Measurements from ENCODE around the gene UMODL1.

UMODL1 gene

GRCh38 chr21:42039911-42040351, 31.2 kb upstream of the UMODL1 start:
- DNase-seq (ENCODE audit: low read depth in 2 of 2) = no peak

DNA sequence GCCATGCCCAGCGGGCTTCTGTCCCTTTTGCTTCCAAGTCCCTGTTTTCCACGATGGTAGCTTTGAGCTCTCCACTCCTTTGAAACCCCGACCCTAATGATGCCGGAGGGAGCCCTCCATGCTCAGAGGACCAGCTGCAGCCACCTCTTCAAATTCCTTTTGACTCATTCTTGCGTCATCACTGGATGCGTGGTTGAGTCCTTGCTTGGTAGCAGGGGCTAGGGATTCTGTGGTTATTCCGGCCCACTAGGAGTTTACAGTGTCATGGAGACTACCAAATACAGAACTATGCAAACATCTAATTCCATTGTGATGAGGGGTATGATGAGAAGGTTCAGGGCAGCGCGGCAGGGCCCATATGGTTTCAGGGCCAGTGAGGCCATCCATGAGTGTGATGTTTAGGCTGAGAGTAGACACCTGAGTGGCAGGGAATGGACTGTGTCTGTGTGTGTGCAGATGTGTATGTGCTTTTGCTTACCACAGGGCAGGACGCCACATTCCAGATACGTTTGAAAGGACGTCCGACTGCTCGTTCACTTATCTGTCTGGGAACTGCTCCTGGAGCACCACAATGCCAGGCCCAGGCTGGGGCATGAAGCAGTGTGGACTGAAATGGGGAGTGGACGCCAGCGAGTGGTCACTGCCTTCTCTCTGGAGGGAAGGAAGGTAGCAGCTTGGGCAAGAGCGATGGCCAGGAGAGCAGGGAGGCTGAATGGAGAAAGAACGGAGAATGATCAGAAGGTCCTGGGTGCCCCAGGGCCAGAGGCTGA, 30.5 kb upstream of the UMODL1 start:
- no peak for DNase-seq (ENCODE audit: low read depth in 2 of 2)

DNA sequence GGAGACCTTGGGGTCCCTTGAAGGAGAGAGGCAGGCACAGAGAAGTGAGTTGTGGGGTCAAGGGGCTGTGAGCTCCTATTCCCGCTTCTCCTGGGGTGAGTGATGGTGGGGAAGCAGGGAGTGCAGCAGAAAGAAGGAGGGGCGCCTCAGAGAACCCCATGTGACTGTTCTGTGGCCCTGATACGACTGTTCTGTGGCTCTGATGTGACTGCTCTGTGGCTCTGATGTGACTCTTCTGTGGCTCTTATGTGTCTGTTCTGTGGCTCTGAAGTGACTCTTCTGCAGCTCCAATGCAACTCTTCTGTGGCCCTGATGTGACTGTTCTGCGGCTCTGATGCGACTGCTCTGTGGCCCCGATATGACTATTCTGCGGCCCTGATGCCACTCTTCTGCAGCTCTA, 29.9 kb upstream of the UMODL1 start:
- DNase-seq (ENCODE audit: low read depth in 2 of 2) = no peak

- DNase-seq (ENCODE audit: low read depth in 2 of 2) = no peak
Observed at GRCh38 chr21:42041711-42042110, 29.4 kb upstream of the UMODL1 start.

- DNase-seq (ENCODE audit: low read depth in 2 of 2) = no peak
Observed at GRCh38 chr21:42042651-42043050, 28.5 kb upstream of the UMODL1 start.

DNA sequence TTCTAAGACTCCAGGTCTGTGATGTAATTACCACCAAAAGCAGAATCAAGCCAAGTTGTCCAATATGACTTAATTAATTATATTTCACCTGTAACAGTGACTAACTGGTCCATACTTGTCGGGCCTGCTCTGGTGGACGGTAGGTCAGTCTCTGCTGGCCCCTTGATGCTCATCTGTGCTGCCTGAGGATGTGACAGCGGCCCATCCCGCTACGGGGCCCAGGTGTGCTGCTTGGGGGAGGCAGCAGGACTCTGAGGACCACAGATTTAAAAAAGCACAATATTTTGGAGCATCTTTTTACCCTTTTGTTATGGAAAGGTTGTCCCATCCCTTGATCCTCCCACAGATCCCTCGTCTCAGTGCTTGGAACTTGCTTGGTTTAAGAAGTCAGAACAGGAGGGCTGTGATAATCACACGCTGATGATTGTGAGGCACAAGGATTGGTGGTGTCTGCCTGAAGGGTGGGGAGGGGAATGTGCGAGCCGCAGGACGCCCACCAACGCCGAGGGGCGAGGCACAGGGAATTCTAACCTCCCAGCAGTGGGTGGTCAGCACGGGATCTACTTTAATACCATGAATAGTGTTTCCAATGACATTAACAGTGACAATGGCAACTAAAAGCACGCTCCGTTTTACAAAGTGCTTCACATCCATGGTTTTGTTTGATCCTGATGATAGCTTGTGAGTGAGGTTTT, 27.8 kb upstream of the UMODL1 start:
- DNase-seq (ENCODE audit: low read depth in 2 of 2) = no peak

DNA sequence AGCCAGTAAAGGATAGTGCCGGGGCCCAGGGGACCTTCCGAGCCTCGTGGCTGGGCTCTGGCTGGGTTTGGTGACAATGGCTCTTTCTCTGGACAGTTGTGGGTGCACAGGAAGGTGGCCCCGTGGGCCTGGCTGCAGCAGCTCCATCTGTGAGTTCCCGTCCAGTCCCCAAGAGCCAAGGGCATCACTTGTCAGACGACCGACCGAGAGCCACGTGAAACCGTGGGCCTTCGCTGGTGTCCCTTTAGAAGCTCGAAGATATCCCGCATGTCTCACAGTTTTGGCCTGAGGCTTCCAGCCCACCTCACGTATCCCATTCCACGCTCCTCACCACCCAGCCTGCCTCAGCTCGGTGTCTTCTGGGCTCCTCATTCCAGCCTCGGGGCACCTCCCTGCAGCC, 27.2 kb upstream of the UMODL1 start:
- DNase-seq (ENCODE audit: low read depth in 2 of 2) = no peak

- DNase-seq (ENCODE audit: low read depth in 2 of 2) = no peak
Observed at GRCh38 chr21:42044871-42045495, 26.1 kb upstream of the UMODL1 start.

- DNase-seq (ENCODE audit: low read depth in 2 of 2) = no peak
Observed at GRCh38 chr21:42047821-42048613, 23.1 kb upstream of the UMODL1 start.

DNA sequence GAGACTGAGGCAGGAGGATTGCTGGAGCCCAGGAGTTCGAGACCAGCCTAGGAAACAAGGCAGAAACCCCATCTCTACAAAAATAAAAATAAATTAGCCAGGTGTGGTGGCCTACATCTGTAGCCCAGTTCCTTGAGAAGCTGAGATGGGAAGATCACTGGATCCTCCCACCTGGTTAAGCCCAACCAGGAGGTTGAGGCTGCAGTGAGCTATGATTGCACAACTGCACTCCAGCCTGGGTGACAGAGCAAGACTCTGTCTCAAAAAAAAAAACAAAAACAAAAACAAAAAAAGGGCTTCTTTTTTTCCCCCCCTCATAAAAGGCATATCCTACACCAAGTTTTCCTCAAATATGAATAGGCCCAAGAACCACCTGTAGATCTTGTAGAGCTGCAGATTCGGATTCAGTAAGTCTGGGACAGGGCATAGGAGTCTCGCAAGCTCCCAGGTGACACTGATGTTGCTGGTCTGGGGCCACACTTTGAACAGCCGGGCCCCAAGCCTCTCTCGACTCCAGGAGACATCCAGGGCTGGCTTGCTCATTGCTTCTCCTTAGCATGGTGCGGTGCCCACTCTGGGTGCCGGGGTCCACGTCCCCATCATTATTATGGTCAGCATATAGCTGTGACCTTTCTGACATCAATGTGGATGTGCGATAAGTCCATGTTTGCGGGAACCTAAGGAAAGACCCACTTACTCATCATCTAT, 22.1 kb upstream of the UMODL1 start:
- no peak for DNase-seq (ENCODE audit: low read depth in 2 of 2)

DNA sequence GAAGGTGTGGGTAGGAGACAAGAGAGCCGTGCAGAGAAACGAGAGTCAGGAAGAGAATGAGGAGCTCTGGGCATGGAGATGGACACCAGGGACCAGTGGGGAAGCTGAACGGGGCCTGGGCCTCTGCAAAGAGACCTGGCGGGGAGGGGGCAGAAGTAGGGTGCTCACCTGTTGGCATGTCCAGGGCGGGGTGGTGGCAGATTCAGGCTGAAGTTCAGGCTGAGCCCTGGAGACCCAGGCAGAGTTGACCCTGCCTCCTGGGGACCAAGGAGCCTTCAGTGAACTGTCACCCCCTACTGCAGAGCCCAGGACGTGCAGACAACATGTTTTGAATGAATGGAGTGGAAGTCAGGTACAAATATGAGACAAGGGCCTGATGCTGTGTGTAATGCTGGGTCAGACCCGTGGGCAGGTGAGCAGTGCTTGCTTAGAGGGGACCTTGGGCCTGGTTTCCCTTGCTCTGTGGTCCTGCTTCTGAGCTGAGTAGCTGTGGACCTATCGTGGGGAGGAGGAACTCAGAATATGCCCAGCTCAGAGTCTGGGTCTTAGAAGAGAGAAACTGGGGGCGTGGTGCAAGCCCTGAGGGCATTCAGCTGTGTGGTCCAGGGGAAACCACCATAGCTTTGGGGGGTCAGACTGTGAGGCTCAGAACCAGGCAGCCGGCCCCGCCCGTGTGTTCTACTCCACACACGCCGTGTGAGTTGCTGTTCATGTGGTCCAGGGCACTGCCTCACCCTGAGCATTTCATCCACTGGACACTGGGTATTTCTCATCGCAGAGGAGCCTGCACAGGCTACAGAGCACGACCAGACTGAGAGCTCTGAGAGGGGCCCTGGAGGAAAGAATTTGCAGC, 21.3 kb upstream of the UMODL1 start:
- DNase-seq (ENCODE audit: low read depth in 2 of 2) = no peak

DNA sequence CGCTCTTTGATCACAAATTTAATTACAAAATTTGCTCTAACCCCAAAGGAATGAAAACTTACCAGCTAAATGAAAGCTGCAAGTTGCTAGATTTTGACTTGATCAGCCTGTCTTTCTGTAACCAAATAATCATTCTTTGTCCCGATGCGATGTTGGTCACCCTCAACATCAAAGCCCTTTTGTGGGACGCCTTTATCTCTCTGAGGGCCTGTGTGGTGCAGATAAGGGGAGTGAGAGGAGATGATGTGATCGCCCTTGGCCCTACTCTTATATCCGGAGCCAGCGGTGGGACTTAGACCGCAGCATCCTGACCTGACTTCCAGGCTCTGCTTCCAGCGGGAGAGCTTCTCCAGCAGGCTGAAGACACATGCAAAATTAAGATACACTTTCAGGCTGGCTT, 19.3 kb upstream of the UMODL1 start:
- DNase-seq (ENCODE audit: low read depth in 2 of 2) = no peak

DNA sequence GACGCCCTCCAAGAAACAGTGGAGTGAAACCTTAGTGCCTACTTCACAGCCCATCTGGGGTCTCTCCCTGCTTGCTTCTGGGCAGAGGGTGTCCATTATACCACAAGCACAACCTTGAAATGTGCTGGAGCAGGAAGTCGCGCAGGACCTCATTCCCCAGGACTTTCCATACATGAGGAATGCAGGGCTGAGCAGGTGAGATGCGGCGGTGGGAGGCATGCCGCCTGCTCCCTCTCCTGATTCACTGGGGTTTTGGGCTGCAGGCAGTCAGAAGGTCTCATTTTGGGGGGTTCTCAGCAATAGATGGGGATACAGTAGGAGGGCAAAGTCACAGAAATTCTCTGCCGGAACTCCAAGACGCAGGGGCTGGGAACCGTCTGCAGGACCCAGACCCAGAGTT, 15.7 kb upstream of the UMODL1 start:
- no peak for DNase-seq (ENCODE audit: low read depth in 2 of 2)

DNA sequence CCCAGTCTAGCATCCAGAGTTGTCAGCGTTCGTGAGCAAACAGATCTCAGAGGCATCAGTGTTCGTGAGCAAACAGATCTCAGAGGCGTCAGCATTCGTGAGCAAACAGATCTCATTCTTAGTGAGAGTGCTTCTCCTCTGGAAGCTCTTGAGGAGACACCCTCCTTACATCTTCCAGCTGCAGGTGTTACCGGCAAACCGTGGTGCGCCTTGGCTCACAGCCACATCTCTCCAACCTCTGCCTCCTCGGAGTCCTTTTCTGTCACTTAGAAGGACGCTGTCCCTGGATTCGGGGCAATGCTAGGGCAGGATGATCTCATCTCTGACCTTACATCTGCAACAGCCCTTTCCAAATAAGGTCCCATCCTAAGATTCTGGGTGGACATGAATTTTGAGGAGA, 14.6 kb upstream of the UMODL1 start:
- no peak for DNase-seq (ENCODE audit: low read depth in 2 of 2)

- DNase-seq (ENCODE audit: low read depth in 2 of 2) = no peak
Observed at GRCh38 chr21:42056996-42057689, 14.0 kb upstream of the UMODL1 start.

GRCh38 chr21:42057851-42058437, 13.2 kb upstream of the UMODL1 start:
- DNase-seq (ENCODE audit: low read depth in 2 of 2) = no peak

DNA sequence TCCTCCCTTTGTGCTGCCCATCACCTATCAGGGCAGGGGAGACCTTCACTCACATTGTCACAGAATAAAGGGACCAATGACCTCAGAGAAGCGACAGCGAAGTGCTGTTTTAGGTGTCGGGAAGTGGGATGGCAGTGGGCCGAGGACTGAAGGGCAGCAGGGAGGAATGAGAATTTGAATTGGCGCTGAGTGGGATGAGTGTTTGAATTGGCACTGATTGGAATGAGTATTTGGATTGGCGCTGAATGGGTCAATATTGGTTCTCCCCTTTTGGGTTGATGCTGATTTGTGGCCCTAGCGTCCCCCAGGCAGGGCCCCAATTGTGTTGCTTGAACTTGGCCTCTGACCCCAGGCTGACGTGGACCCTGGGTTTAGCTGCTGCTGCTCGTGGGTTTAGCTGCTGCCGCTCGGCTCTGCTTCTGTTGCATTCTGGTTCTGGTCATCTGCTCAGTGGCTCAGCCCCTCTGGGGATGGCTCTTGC, 12.4 kb upstream of the UMODL1 start:
- no peak for DNase-seq (ENCODE audit: low read depth in 2 of 2)

DNA sequence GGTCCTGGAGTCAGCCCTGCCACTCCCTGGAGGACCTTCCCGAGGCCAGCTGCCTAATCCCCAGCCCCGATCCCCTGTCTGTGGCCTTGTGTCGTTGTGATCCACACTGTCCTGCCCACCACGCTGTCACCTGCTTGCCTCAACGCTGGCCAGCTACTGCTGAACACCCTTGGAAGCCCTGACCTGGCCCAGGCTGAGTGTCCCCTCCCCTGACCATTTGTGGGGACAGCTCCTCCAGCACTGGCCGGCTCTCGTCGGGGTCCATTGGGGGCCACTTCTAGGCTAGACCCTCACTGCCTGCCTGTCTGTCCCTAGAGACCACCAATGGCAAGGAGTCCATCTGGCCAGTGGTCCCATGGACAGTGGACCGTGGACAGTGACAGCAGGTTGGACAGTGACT, 12.0 kb upstream of the UMODL1 start:
- DNase-seq (ENCODE audit: low read depth in 2 of 2) = no peak

DNA sequence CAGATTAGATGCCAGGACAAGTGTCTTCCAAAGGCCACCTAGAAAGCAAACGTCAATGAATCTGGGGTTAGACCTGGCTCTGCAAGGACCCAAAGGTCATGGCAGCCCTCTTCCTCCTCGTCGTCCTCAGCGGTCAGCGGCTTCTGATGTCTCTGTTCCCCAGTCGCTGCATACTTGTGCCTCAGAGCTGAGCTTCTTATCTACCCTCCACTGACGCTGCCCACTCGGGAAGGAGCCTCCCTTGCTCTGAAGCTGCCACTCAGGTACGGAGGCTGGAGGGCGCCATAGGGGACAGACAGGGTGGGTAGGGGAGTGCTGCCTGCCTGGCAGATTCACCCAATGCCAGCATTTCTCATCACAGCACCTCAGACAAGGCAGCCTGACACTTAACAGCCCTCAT, 11.4 kb upstream of the UMODL1 start:
- DNase-seq (ENCODE audit: low read depth in 2 of 2) = no peak

All from stimulated activated CD4-positive, alpha-beta T cell treated with anti-CD3 and anti-CD28 coated beads, Interleukin-15, amount 100 ng/mL, for 48 hours (primary cell).